HG03060 (cell line): ENCODE measurements around the gene IKZF1.
"Not testable (repeated sequence)": the region's sequence is repeated elsewhere in the genome, so short reads cannot be mapped to it uniquely, and the experiment has no call there.

Experiments used
- ATAC-seq: cut with Tn5 transposase; IDR thresholded peaks from one replicate; pipeline ENCODE4 v1.9.1; 2021; ENCODE audit warnings: low read depth, moderate number of reproducible peaks; ENCODE audit not compliant: unreplicated experiment

Gene IKZF1

GRCh38 chr7:50331564-50332208 is 27.2 kb downstream of the IKZF1 start:
- peak; percentile 51 for ATAC-seq

GRCh38 chr7:50332241-50333165 is 28.0 kb downstream of the IKZF1 start:
- ATAC-seq: no peak

- no peak for ATAC-seq
Observed at GRCh38 chr7:50333221-50333651, 28.7 kb downstream of the IKZF1 start.

GRCh38 chr7:50334341-50334994 is 30.0 kb downstream of the IKZF1 start:
- ATAC-seq: no peak

- ATAC-seq: no peak
Observed at GRCh38 chr7:50335230-50335794, 30.8 kb downstream of the IKZF1 start.

- no peak for ATAC-seq
Observed at GRCh38 chr7:50335795-50336754, 31.6 kb downstream of the IKZF1 start.

GRCh38 chr7:50336894-50337703 is 32.6 kb downstream of the IKZF1 start:
- no peak for ATAC-seq

- not testable (repeated sequence) for ATAC-seq
Observed at GRCh38 chr7:50339472-50339871, 35.0 kb downstream of the IKZF1 start.

- ATAC-seq: no peak
Observed at GRCh38 chr7:50339990-50340500, 35.5 kb downstream of the IKZF1 start.

- ATAC-seq: no peak
Observed at GRCh38 chr7:50341724-50342123, 37.2 kb downstream of the IKZF1 start.

GRCh38 chr7:50342616-50343114 is 38.1 kb downstream of the IKZF1 start:
- no peak for ATAC-seq

- ATAC-seq: no peak
Observed at GRCh38 chr7:50346545-50347497, 42.3 kb downstream of the IKZF1 start.

- no peak for ATAC-seq
Observed at GRCh38 chr7:50347693-50348092, 43.2 kb downstream of the IKZF1 start.

GRCh38 chr7:50348469-50349162 is 44.1 kb downstream of the IKZF1 start:
- ATAC-seq: no peak

GRCh38 chr7:50349399-50349798 is 44.9 kb downstream of the IKZF1 start:
- ATAC-seq: no peak

GRCh38 chr7:50349963-50350944 is 45.7 kb downstream of the IKZF1 start:
- ATAC-seq: peak; percentile 62
